Retinal pigment epithelial cell (primary cell): Measurements from ENCODE around the gene SCN5A.

Experiments
- DNase-seq: peaks from one replicate; pipeline ENCODE4 v3.0.0-alpha.2; 2010; ENCODE audit warnings: low read depth
- H3K4me3 ChIP-seq: 2 replicates; pipeline ENCODE4 v1.5.1; 2011; ENCODE audit warnings: mild to moderate bottlenecking, low read length, control low read depth, moderate library complexity
- TF ChIP-seq, protein P1 (sequence below): conservative IDR thresholded peaks from 2 replicates; pipeline ENCODE4 v1.5.1; 2011; ENCODE audit warnings: low read depth, low read length, control low read depth, inconsistent platforms

SCN5A gene

DNA sequence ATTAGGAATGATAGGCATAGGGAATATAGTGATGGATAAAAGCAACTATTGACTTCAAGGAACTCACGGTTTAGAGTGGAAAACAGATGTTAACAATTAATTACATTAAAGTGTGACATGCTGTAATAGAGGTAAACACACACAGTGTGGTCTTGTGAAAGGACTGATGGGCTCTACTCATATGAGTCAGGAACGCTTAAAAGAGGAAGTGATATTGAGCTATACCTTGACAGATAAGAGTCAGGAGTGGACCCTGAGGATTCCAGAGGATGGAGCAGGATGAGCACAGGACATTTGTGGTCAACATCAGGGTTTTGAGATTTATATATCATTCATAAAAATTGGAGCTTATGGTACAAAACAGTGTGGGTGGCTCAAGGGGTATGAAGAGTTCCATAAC lies 142.4 kb downstream of the SCN5A start:
- no peak overlapping the region for H3K4me3 ChIP-seq
- no peak for DNase-seq
- TF ChIP-seq, protein P1, sequence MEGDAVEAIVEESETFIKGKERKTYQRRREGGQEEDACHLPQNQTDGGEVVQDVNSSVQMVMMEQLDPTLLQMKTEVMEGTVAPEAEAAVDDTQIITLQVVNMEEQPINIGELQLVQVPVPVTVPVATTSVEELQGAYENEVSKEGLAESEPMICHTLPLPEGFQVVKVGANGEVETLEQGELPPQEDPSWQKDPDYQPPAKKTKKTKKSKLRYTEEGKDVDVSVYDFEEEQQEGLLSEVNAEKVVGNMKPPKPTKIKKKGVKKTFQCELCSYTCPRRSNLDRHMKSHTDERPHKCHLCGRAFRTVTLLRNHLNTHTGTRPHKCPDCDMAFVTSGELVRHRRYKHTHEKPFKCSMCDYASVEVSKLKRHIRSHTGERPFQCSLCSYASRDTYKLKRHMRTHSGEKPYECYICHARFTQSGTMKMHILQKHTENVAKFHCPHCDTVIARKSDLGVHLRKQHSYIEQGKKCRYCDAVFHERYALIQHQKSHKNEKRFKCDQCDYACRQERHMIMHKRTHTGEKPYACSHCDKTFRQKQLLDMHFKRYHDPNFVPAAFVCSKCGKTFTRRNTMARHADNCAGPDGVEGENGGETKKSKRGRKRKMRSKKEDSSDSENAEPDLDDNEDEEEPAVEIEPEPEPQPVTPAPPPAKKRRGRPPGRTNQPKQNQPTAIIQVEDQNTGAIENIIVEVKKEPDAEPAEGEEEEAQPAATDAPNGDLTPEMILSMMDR, result no peak

DNA sequence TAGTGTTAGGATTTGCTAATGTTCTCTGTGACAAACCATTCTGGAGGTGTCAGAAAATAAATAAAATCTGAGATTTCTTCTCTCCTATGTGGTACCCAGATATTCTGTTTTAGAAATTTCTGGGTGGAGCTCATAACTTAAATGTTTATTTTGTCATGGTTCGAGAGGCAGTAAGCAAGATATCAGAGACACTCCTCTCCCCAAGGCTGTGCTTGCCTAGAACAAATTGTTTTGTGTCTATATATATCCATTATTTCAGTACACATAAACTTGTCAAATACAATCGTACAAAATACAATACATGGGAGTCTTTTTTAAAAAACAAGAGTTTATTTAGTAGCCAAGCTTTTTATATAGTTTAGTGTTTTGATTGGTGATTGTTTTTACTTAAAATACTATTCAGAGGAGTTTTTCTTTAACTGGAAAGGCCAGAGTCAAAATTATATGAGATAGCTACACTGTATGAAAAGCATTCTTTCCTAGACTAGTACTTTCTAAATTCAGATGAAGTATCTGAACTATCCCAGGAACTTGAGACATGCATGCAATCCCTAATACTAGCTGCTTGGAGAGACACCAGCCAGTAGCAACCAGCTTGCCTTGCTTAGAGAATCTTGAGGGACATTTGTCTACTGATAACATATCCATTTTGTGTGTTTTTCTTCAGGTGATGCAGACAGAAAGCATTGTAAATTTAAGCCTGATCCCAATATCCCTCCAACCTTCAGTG lies 148.6 kb downstream of the SCN5A start:
- no peak for DNase-seq
- TF ChIP-seq, protein P1, result no peak
- H3K4me3 ChIP-seq, result no peak overlapping the region
